GM12878 (cell line): ENCODE results near the gene PROB1. TPM values are rescaled to one million over a fixed set of nuclear protein-coding genes. Genes with fewer than 3 reads are reported as not detected.

Source experiments
- ATAC-seq: fragments of 200-7000 bp; cut with Tn5 transposase; 3 replicates; pipeline ENCODE4 v1.9.1; 2020; ENCODE audit warnings: mild to moderate bottlenecking, moderate library complexity
- BruUV-seq: library from RNA; stranded (reverse); fragments of 400-500 nt; replicated peaks from 2 replicates; lab custom pipeline; 2021; lab: Mats Ljungman, UMichigan
- CTCF ChIA-PET: fragments of 300-600 bp; sonication (Branson Sonifier 250); formaldehyde crosslinking; extraction: SDS; loops from one replicate; lab custom pipeline; 2021; ENCODE audit warnings: inconsistent platforms; lab: Yijun Ruan, JAX
- POLR2A ChIA-PET: fragments of 350-600 bp; formaldehyde crosslinking; extraction: SDS; loops from one replicate; lab custom pipeline; 2021; ENCODE audit warnings: inconsistent platforms; lab: Charles Lee
- RAD21 ChIA-PET: fragments of 300-600 bp; sonication (Branson Sonifier 250); formaldehyde crosslinking; loops from one replicate; lab custom pipeline; 2023; ENCODE audit warnings: antibody characterized with exemption; ENCODE audit not compliant: unreplicated experiment; lab: Charles Lee
- SMC1A ChIA-PET: fragments of 300-600 bp; sonication (Branson Sonifier 250); formaldehyde crosslinking; loops from one replicate; lab custom pipeline; 2023; ENCODE audit not compliant: unreplicated experiment, uncharacterized antibody; lab: Charles Lee
- DNase-seq: peaks from one replicate; pipeline ENCODE4 v3.0.0-alpha.2; 2011; ENCODE audit warnings: low read depth, low spot score
- FAIRE-seq: peaks from 3 replicates; lab custom pipeline; 2011; peaks lifted over from hg19 to GRCh38; lab: Jason Lieb, UNC
- H2AFZ ChIP-seq: 2 replicates; pipeline ENCODE4 v1.6.0; 2011; ENCODE audit warnings: low read depth, low read length, control low read depth; ENCODE audit not compliant: control insufficient read depth
- H3K27ac ChIP-seq: 2 replicates; pipeline ENCODE4 v1.5.1; 2011; ENCODE audit warnings: control low read depth; ENCODE audit not compliant: control insufficient read depth, insufficient read depth
- H3K27me3 ChIP-seq, 2 experiments: replicated peaks in 1 of 2; 2 replicates each; pipeline versions ENCODE4 v1.6.0 to v1.6.1; 2011; ENCODE audit warnings: low read length in 1 of 2; ENCODE audit not compliant: control insufficient read depth in 2 of 2, insufficient read depth in 2 of 2
- H3K36me3 ChIP-seq, 2 experiments: 2 replicates each; pipeline ENCODE4 v1.5.1; 2011; ENCODE audit warnings: low read length in 1 of 2; ENCODE audit not compliant: control insufficient read depth in 2 of 2, insufficient read depth in 2 of 2
- H3K4me1 ChIP-seq: 2 replicates; pipeline ENCODE4 v1.6.1; 2011; ENCODE audit warnings: mild to moderate bottlenecking, low read length, moderate library complexity, mixed read lengths; ENCODE audit not compliant: control insufficient read depth, insufficient read depth
- H3K4me2 ChIP-seq: 2 replicates; pipeline ENCODE4 v1.6.0; 2011; ENCODE audit warnings: control low read depth; ENCODE audit not compliant: control insufficient read depth, insufficient read depth
- H3K4me3 ChIP-seq: fragments of 200-600 bp; sonication (generic); 2 replicates; pipeline ENCODE4 v1.5.1; 2016
- H3K79me2 ChIP-seq: 2 replicates; pipeline ENCODE4 v1.6.0; 2011; ENCODE audit warnings: low read length; ENCODE audit not compliant: control insufficient read depth, insufficient read depth
- H3K9ac ChIP-seq: 2 replicates; pipeline ENCODE4 v1.8.0; 2011; ENCODE audit warnings: low read length, control low read depth, mixed read lengths; ENCODE audit not compliant: control insufficient read depth, insufficient read depth
- H3K9me3 ChIP-seq: replicated peaks from 3 replicates; pipeline ENCODE4 v1.5.1; 2011; ENCODE audit warnings: mild to moderate bottlenecking, low read length; ENCODE audit not compliant: control insufficient read depth, insufficient read depth
- H4K20me1 ChIP-seq: 2 replicates; pipeline ENCODE4 v1.6.0; 2011; ENCODE audit not compliant: control insufficient read depth, insufficient read depth
- EED ChIP-seq: sonication (generic); IDR thresholded peaks from 2 replicates; pipeline ENCODE4 v1.6.1; 2016; ENCODE audit warnings: antibody characterized with exemption, low read depth
- FOXK2 ChIP-seq: fragments of 450-650 bp; IDR thresholded peaks from 2 replicates; pipeline ENCODE4 v1.6.1; 2017; ENCODE audit warnings: mild to moderate bottlenecking, moderate library complexity
- HDAC2 ChIP-seq: fragments of 200-600 bp; sonication (generic); IDR thresholded peaks from 2 replicates; pipeline ENCODE4 v1.6.1; 2017
- IKZF2 ChIP-seq, 2 experiments: fragments of 450-650 bp; IDR thresholded peaks; 2 replicates each; pipeline ENCODE4 v1.6.1; 2017; ENCODE audit warnings: mild to moderate bottlenecking in 2 of 2, moderate library complexity in 2 of 2
- MTA3 ChIP-seq: IDR thresholded peaks from 2 replicates; pipeline ENCODE4 v1.6.1; 2012; ENCODE audit warnings: low read length, inconsistent platforms, borderline replicate concordance
- MYC ChIP-seq: IDR thresholded peaks from 2 replicates; pipeline ENCODE4 v1.6.1; 2011; ENCODE audit warnings: mild to moderate bottlenecking, low read length, moderate library complexity, inconsistent platforms; ENCODE audit not compliant: insufficient read depth, insufficient replicate concordance, insufficient read length, severe bottlenecking
- PAX5 ChIP-seq: IDR thresholded peaks from 2 replicates; pipeline ENCODE4 v1.6.1; 2011; ENCODE audit warnings: low read depth, low read length, borderline replicate concordance
- PML ChIP-seq: IDR thresholded peaks from 2 replicates; pipeline ENCODE4 v1.6.1; 2012; ENCODE audit warnings: low read length, inconsistent platforms
- RB1 ChIP-seq: fragments of 450-650 bp; formaldehyde crosslinking; IDR thresholded peaks from 2 replicates; pipeline ENCODE4 v1.6.1; 2017; ENCODE audit warnings: mild to moderate bottlenecking, borderline replicate concordance
- RELA ChIP-seq: fragments of 450-650 bp; IDR thresholded peaks from 2 replicates; pipeline ENCODE4 v1.8.0; 2014; ENCODE audit warnings: borderline replicate concordance; ENCODE audit not compliant: partially characterized antibody
- SIN3A ChIP-seq: IDR thresholded peaks from 2 replicates; pipeline ENCODE4 v1.6.1; 2012; ENCODE audit warnings: low read depth, low read length, improper control_type of control experiment
- TBL1XR1 ChIP-seq: IDR thresholded peaks from 2 replicates; pipeline ENCODE4 v1.6.1; 2012; ENCODE audit warnings: low read depth, low read length, improper control_type of control experiment
- WGBS: methylation state at CpG from one replicate; pipeline ENCODE4 v1.1.6; 2016; ENCODE audit warnings: low lambda C conversion rate; ENCODE audit not compliant: insufficient replicate concordance, insufficient coverage; ENCODE audit errors: missing lambda C conversion rate; 5-methylcytosine and 5-hydroxymethylcytosine counted together
- in situ Hi-C: fragments of 300-500 bp; cut with MboI; formaldehyde crosslinking; loops from 9 replicates; pipeline ENCODE4 v1.14.3; 2018; ENCODE audit warnings: mixed read lengths
- intact Hi-C: fragments of 100-400 bp; cut with micrococcal nuclease; formaldehyde crosslinking; loops from one replicate; pipeline ENCODE4 v1.14.2; 2022; ENCODE audit not compliant: unreplicated experiment
- polyA plus RNA-seq, 11 experiments: library from polyadenylated mRNA; depleted of rRNA in 4 of 11; unstranded in 6 of 11; stranded (reverse) in 5 of 11; fragments of >200 nt; fragmentation: Nextera tagmentation in 4 of 11; fragmentation: Illumina TruSeq in 1 of 11; extraction: Ambion mirVana in 4 of 11; extraction: Trizol in 1 of 11; gene quantifications; 1 replicate in 1 of 11; 2 replicates in 10 of 11; pipeline versions ENCODE4 v1.2.1 to v1.2.3, GENCODE V29; 2011 to 2016; ENCODE audit warnings: inconsistent platforms in 2 of 11, missing spikeins in 2 of 11, low read depth in 1 of 11
- total RNA-seq, 4 experiments: library from RNA; depleted of rRNA in 3 of 4; stranded (reverse); fragments of >200 nt in 3 of 4; fragmentation: Illumina TruSeq in 1 of 4; extraction: Trizol in 1 of 4; gene quantifications; 2 replicates each; pipeline versions ENCODE4 v1.2.1 to v1.2.3, GENCODE V29; 2013 to 2021

PROB1 gene
- total and polyA plus RNA-seq, 10 of the 15 experiments (the other 5 are each of a cell fraction or from before 2014, with no cell fraction given) = 0.14 to 8.1 (median 2.9) TPM

DNA sequence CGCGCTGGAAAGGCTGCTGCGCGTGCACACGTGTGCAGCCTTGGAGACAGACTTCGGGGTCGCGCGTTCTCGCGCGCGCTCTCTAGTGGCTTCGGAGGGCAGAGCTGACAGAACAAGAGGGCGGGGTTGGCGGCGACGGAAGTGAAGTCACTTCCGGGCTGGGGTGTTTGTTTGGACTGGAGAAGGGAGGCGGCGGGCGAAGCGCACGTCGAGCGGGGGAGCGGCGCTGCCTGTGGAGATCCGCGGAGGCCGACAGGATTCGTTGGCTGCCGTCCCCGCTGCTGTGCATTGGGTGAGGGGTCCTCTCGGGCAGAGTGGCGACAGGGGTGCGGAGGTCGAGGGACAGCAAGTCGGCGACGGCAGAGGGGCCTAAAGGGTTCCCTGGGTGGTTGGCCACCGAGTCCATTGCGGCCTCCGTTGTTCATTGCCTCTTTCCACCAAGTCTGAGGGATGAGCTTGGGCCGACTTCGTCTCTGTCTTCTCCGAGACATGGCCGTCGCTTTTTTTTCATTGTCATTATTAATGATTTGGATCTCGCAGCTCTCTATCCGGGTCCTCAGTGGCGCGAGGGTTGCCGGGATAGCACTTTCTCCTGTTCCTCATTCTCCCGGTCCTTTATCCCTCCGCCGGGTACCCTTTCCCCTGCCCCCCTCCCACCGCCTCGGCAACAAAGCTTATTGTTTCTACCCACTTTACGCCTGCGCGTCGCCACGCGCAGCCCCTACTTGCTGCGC lies 53.0 kb downstream of the PROB1 start, which contains the start of gene PAIP2 (continued):
- TF ChIP-seq HDAC2 = no peak
- TF ChIP-seq PAX5 = no peak
- no peak for TF ChIP-seq TBL1XR1
- TF ChIP-seq FOXK2 = no peak

DNA sequence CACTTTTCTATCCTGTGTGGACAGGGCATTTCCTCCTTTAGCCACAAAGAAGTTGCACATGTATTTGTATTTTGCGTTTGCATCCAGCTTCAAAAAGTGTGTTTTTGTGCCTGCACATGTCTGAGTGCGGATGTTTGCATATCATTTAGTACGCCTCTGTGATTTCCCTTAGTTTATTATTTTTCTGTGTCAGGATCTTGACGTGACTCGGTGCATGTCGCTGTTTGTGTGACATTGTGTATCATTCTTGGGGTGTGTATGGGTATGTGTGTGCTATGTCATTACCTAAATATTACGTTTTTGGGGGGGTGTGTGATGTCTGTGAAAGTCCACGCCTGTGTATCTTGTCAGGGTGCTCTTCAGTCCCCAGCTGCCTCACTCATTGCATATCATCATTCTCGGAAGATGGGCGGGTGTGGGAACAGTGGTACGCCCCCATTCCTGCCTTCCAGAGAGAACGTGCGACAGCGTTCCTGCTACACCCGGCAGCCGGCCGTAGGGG lies 53.7 kb downstream of the PROB1 start:
- RAD21 ChIA-PET = interaction anchor here (0.6 to 3.8 kb wide), 13 partner anchors 9 to 798 kb away, joined by 3 to 42 read pairs (median 5); partner anchors contain the start of genes ETF1 and MZB1
- FAIRE-seq = no peak

More for the DNA sequence above, 53.7 kb downstream of the PROB1 start:
- ATAC-seq = no peak; the same call in 2 of the 3 replicates
- intact Hi-C loops = loop anchor here (2.0 kb wide), 1 partner anchor 52 kb away; no protein-coding TSS in a partner anchor
- in situ Hi-C loops = no loop called here
- Histone ChIP-seq H3K4me3 (peak overlapping the region; percentile 93), H3K79me2 (peaks cover 41% of the 10 kb centered on the region), H3K4me1 (peaks cover 11% of the 10 kb centered on the region), H3K27ac (no peak overlapping the region; the same call in 1 of the 2 replicates), H2AFZ (peak overlapping the region; percentile 93), H3K27me3 (no peaks in the 10 kb centered on the region), H3K36me3 (no peaks in the 10 kb centered on the region), H3K9ac (peak overlapping the region; percentile 94), H3K9me3 (no peaks in the 10 kb centered on the region), H4K20me1 (no peaks in the 10 kb centered on the region), H3K4me2 (peak overlapping the region; percentile 82)
- TF ChIP-seq RELA = peak; percentile 79
- peak; percentile 9; the same call in 1 of the 2 replicates for TF ChIP-seq PML
- TF ChIP-seq EED = peak; percentile 29; the same call in 1 of the 2 replicates
- no peak for TF ChIP-seq MYC
- TF ChIP-seq IKZF2 (IDR thresholded peaks at IDR 0.05) = peak in 1 of 2 experiments; percentile 47; a peak in 3 of 4 replicates
- TF ChIP-seq MTA3 = 0 out of 2 replicates have a peak, but pooled peaks have one; percentile 26
- TF ChIP-seq RB1 = no peak
- TF ChIP-seq SIN3A = no peak
- ChIA-PET SMC1A (interaction anchor here (1.1 to 1.8 kb wide), 10 partner anchors 16 to 90 kb away, joined by 3 to 14 read pairs (median 5); partner anchors contain the start of gene SPATA24), POLR2A (interaction anchor here (1.0 to 3.2 kb wide), 8 partner anchors 10 to 90 kb away, joined by 5 to 51 read pairs (median 8); partner anchors contain the start of genes MATR3 and MZB1), CTCF (interaction anchor here (0.7 to 3.1 kb wide), 19 partner anchors 8 to 173 kb away, joined by 3 to 24 read pairs (median 5); no protein-coding TSS in a partner anchor)
- WGBS = under 1% methylated on average over 17 of the region's 17 CpGs
- DNase-seq = no peak
- no TSS peak for BruUV-seq

Other genes starting within 250 kb of the PROB1 start
Only the 7 nearest of the 11 such genes appear.
- gene PAIP2, start 53.2 kb downstream of the PROB1 start, total RNA-seq (2014; rRNA removed) = 49.9 and 55.2 TPM in 2 replicates
- 57.6 and 58.4 TPM in 2 replicates for gene PAIP2, start 53.2 kb downstream of the PROB1 start, total RNA-seq (2014; rRNA removed; fragmentation: Illumina TruSeq; extraction: Trizol)
- 60.5 and 71.1 TPM in 2 replicates for gene PAIP2, start 53.2 kb downstream of the PROB1 start, total RNA-seq (2021)
- 143 and 198 TPM in 2 replicates for gene PAIP2, start 53.2 kb downstream of the PROB1 start, polyA plus RNA-seq (2011; rRNA removed)
- gene PAIP2, start 53.2 kb downstream of the PROB1 start, polyA plus RNA-seq (2014; fragmentation: Illumina TruSeq; extraction: Trizol) = 105 and 125 TPM in 2 replicates
- gene PAIP2, start 53.2 kb downstream of the PROB1 start, polyA plus RNA-seq (2014; fragmentation: Nextera tagmentation; extraction: Ambion mirVana) = 100 to 1,000 TPM; 100 to 113 TPM
- 51.8 and 67.3 TPM in 2 replicates for gene PAIP2, start 53.2 kb downstream of the PROB1 start, polyA plus RNA-seq (2014; rRNA removed)
- 100 to 1,000 TPM; 153 to 154 TPM for gene PAIP2, start 53.2 kb downstream of the PROB1 start, polyA plus RNA-seq (2016; fragmentation: Nextera tagmentation; extraction: Ambion mirVana)
- 0.98 and 1.2 TPM in 2 replicates for gene SLC23A1, start 11.8 kb downstream of the PROB1 start, total RNA-seq (2014; rRNA removed)
- gene SLC23A1, start 11.8 kb downstream of the PROB1 start, total RNA-seq (2014; rRNA removed; fragmentation: Illumina TruSeq; extraction: Trizol) = 1.7 and 2.4 TPM in 2 replicates
- 4.1 and 4.7 TPM in 2 replicates for gene SLC23A1, start 11.8 kb downstream of the PROB1 start, total RNA-seq (2021)
- 1.1 and 1.5 TPM in 2 replicates for gene SLC23A1, start 11.8 kb downstream of the PROB1 start, polyA plus RNA-seq (2011; rRNA removed)
- gene SLC23A1, start 11.8 kb downstream of the PROB1 start, polyA plus RNA-seq (2014; fragmentation: Illumina TruSeq; extraction: Trizol) = 0.95 and 1.7 TPM in 2 replicates
- gene SLC23A1, start 11.8 kb downstream of the PROB1 start, polyA plus RNA-seq (2014; fragmentation: Nextera tagmentation; extraction: Ambion mirVana) = under 1 TPM; 0.35 to 0.74 TPM
- 3.2 and 3.3 TPM in 2 replicates for gene SLC23A1, start 11.8 kb downstream of the PROB1 start, polyA plus RNA-seq (2014; rRNA removed)
- gene SLC23A1, start 11.8 kb downstream of the PROB1 start, polyA plus RNA-seq (2016; fragmentation: Nextera tagmentation; extraction: Ambion mirVana) = 1 to 10 TPM; 1.5 to 1.6 TPM
- 211 and 238 TPM in 2 replicates for gene MZB1, start 5.2 kb downstream of the PROB1 start, total RNA-seq (2014; rRNA removed)
- gene MZB1, start 5.2 kb downstream of the PROB1 start, total RNA-seq (2014; rRNA removed; fragmentation: Illumina TruSeq; extraction: Trizol) = 132 and 157 TPM in 2 replicates
- gene MZB1, start 5.2 kb downstream of the PROB1 start, total RNA-seq (2021) = 200 and 218 TPM in 2 replicates
- gene MZB1, start 5.2 kb downstream of the PROB1 start, polyA plus RNA-seq (2011; rRNA removed) = 37.4 and 65.2 TPM in 2 replicates
- 44.1 and 147 TPM in 2 replicates for gene MZB1, start 5.2 kb downstream of the PROB1 start, polyA plus RNA-seq (2014; fragmentation: Illumina TruSeq; extraction: Trizol)
- gene MZB1, start 5.2 kb downstream of the PROB1 start, polyA plus RNA-seq (2014; fragmentation: Nextera tagmentation; extraction: Ambion mirVana) = 10 to 100 TPM; 19.3 to 56.9 TPM
- 291 and 321 TPM in 2 replicates for gene MZB1, start 5.2 kb downstream of the PROB1 start, polyA plus RNA-seq (2014; rRNA removed)
- gene MZB1, start 5.2 kb downstream of the PROB1 start, polyA plus RNA-seq (2016; fragmentation: Nextera tagmentation; extraction: Ambion mirVana) = 100 to 1,000 TPM; 369 to 406 TPM
- gene SPATA24, start 9.0 kb upstream of the PROB1 start, total RNA-seq (2014; rRNA removed) = 5.1 and 8.1 TPM in 2 replicates
- gene SPATA24, start 9.0 kb upstream of the PROB1 start, total RNA-seq (2014; rRNA removed; fragmentation: Illumina TruSeq; extraction: Trizol) = 6.3 and 8.1 TPM in 2 replicates
- 4.1 and 5.6 TPM in 2 replicates for gene SPATA24, start 9.0 kb upstream of the PROB1 start, total RNA-seq (2021)
- 5.3 and 6.0 TPM in 2 replicates for gene SPATA24, start 9.0 kb upstream of the PROB1 start, polyA plus RNA-seq (2011; rRNA removed)
- gene SPATA24, start 9.0 kb upstream of the PROB1 start, polyA plus RNA-seq (2014; fragmentation: Illumina TruSeq; extraction: Trizol) = 6.1 and 9.8 TPM in 2 replicates
- gene SPATA24, start 9.0 kb upstream of the PROB1 start, polyA plus RNA-seq (2014; fragmentation: Nextera tagmentation; extraction: Ambion mirVana) = 1 to 10 TPM; 7.6 to 8.5 TPM
- 7.1 and 7.2 TPM in 2 replicates for gene SPATA24, start 9.0 kb upstream of the PROB1 start, polyA plus RNA-seq (2014; rRNA removed)
- 1 to 10 TPM; 7.0 to 7.4 TPM for gene SPATA24, start 9.0 kb upstream of the PROB1 start, polyA plus RNA-seq (2016; fragmentation: Nextera tagmentation; extraction: Ambion mirVana)
- 5.3 and 6.4 TPM in 2 replicates for gene DNAJC18, start 44.4 kb upstream of the PROB1 start, total RNA-seq (2014; rRNA removed)
- 10.6 and 10.8 TPM in 2 replicates for gene DNAJC18, start 44.4 kb upstream of the PROB1 start, total RNA-seq (2014; rRNA removed; fragmentation: Illumina TruSeq; extraction: Trizol)
- gene DNAJC18, start 44.4 kb upstream of the PROB1 start, total RNA-seq (2021) = 16.9 and 19.7 TPM in 2 replicates
- gene DNAJC18, start 44.4 kb upstream of the PROB1 start, polyA plus RNA-seq (2011; rRNA removed) = 21.0 and 34.0 TPM in 2 replicates
- gene DNAJC18, start 44.4 kb upstream of the PROB1 start, polyA plus RNA-seq (2014; fragmentation: Illumina TruSeq; extraction: Trizol) = 17.5 and 22.6 TPM in 2 replicates
- 10 to 100 TPM; 20.5 to 26.7 TPM for gene DNAJC18, start 44.4 kb upstream of the PROB1 start, polyA plus RNA-seq (2014; fragmentation: Nextera tagmentation; extraction: Ambion mirVana)
- 5.3 and 10.1 TPM in 2 replicates for gene DNAJC18, start 44.4 kb upstream of the PROB1 start, polyA plus RNA-seq (2014; rRNA removed)
- gene DNAJC18, start 44.4 kb upstream of the PROB1 start, polyA plus RNA-seq (2016; fragmentation: Nextera tagmentation; extraction: Ambion mirVana) = 10 to 100 TPM; 16.7 to 18.0 TPM
- not detected in 2 replicates for gene ECSCR, start 67.6 kb upstream of the PROB1 start, total RNA-seq (2014; rRNA removed)
- gene ECSCR, start 67.6 kb upstream of the PROB1 start, total RNA-seq (2014; rRNA removed; fragmentation: Illumina TruSeq; extraction: Trizol) = 0.22 TPM in 1 of 2 replicates, not detected in the other
- 0.36 TPM in 1 of 2 replicates, not detected in the other for gene ECSCR, start 67.6 kb upstream of the PROB1 start, total RNA-seq (2021)
- gene ECSCR, start 67.6 kb upstream of the PROB1 start, polyA plus RNA-seq (2011; rRNA removed) = 0.12 and 0.15 TPM in 2 replicates
- 0.19 and 0.25 TPM in 2 replicates for gene ECSCR, start 67.6 kb upstream of the PROB1 start, polyA plus RNA-seq (2014; fragmentation: Illumina TruSeq; extraction: Trizol)
- gene ECSCR, start 67.6 kb upstream of the PROB1 start, polyA plus RNA-seq (2014; fragmentation: Nextera tagmentation; extraction: Ambion mirVana) = under 1 TPM; 0.23 to 0.35 TPM
- 0.30 TPM in 1 of 2 replicates, not detected in the other for gene ECSCR, start 67.6 kb upstream of the PROB1 start, polyA plus RNA-seq (2014; rRNA removed)
- under 1 TPM in 1 of 2 experiments, not detected in 1; 0.83 TPM for gene ECSCR, start 67.6 kb upstream of the PROB1 start, polyA plus RNA-seq (2016; fragmentation: Nextera tagmentation; extraction: Ambion mirVana)
- 0.05 TPM in 1 of 2 replicates, not detected in the other for gene SMIM33, start 75.9 kb upstream of the PROB1 start, total RNA-seq (2014; rRNA removed)
- 0.04 TPM in 1 of 2 replicates, not detected in the other for gene SMIM33, start 75.9 kb upstream of the PROB1 start, total RNA-seq (2014; rRNA removed; fragmentation: Illumina TruSeq; extraction: Trizol)
- not detected in 2 replicates for gene SMIM33, start 75.9 kb upstream of the PROB1 start, total RNA-seq (2021)
- gene SMIM33, start 75.9 kb upstream of the PROB1 start, polyA plus RNA-seq (2011; rRNA removed) = not detected in 2 replicates
- 0.03 TPM in 1 of 2 replicates, not detected in the other for gene SMIM33, start 75.9 kb upstream of the PROB1 start, polyA plus RNA-seq (2014; fragmentation: Illumina TruSeq; extraction: Trizol)
- gene SMIM33, start 75.9 kb upstream of the PROB1 start, polyA plus RNA-seq (2014; fragmentation: Nextera tagmentation; extraction: Ambion mirVana) = under 1 TPM in 1 of 2 experiments, not detected in 1; 0.09 TPM
- gene SMIM33, start 75.9 kb upstream of the PROB1 start, polyA plus RNA-seq (2014; rRNA removed) = 0.04 TPM in 1 of 2 replicates, not detected in the other
- gene SMIM33, start 75.9 kb upstream of the PROB1 start, polyA plus RNA-seq (2016; fragmentation: Nextera tagmentation; extraction: Ambion mirVana) = under 1 TPM; 0.12 to 0.25 TPM